Measurements from ENCODE around the gene AKAP5. TPM values are rescaled to one million over a fixed set of nuclear protein-coding genes. Genes with fewer than 3 reads are reported as not detected.

The AKAP5 gene
- total RNA-seq, 6 experiments from 2014 or later, result 0.94 to 1.3 (median 1.2) TPM

DNA sequence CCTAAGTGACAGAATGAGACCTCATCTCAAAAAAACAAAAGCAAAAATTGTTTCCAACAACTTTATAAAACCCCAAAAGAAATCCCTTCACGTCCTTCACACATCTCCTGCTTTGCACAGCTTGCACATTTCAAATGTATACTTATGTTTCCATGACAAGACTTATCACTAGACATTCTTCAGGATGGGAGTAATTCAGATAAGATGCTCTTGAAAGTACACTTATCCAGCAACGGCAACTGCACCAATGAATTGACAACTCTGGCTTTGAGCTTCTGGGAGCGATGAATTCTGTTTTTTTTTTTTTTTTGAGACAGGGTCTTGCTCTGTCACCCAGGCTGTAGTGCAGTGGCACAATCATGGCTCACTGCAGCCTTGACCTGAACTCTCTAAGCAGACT is 30.8 kb upstream of the AKAP5 start:
- H3K36me3 Mint-ChIP-seq (ENCODE audit: low read depth), result peaks cover 34% of the 10 kb centered on the region

GRCh38 chr14:64438181-64438841 is 27.0 kb upstream of the AKAP5 start:
- peak overlapping the region; percentile 85 for H3K27ac Mint-ChIP-seq
- TF ChIP-seq, protein P1, sequence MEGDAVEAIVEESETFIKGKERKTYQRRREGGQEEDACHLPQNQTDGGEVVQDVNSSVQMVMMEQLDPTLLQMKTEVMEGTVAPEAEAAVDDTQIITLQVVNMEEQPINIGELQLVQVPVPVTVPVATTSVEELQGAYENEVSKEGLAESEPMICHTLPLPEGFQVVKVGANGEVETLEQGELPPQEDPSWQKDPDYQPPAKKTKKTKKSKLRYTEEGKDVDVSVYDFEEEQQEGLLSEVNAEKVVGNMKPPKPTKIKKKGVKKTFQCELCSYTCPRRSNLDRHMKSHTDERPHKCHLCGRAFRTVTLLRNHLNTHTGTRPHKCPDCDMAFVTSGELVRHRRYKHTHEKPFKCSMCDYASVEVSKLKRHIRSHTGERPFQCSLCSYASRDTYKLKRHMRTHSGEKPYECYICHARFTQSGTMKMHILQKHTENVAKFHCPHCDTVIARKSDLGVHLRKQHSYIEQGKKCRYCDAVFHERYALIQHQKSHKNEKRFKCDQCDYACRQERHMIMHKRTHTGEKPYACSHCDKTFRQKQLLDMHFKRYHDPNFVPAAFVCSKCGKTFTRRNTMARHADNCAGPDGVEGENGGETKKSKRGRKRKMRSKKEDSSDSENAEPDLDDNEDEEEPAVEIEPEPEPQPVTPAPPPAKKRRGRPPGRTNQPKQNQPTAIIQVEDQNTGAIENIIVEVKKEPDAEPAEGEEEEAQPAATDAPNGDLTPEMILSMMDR (IDR thresholded peaks at IDR 0.05), result no peak
- H3K27me3 Mint-ChIP-seq (ENCODE audit: insufficient read depth), result 0 out of 2 replicates have a peak, but pooled peaks cover 2% of the 10 kb centered on the region
- no peaks in the 10 kb centered on the region for H3K9me3 Mint-ChIP-seq
- H3K36me3 Mint-ChIP-seq (ENCODE audit: low read depth), result peaks cover 37% of the 10 kb centered on the region
- peak overlapping the region; percentile 71 for H3K4me3 Mint-ChIP-seq
- peak; percentile 80 for DNase-seq
- peaks cover 41% of the 10 kb centered on the region for H3K4me1 Mint-ChIP-seq (ENCODE audit: low read depth)

More for the DNA sequence above, 30.8 kb upstream of the AKAP5 start:
- Mint-ChIP-seq H3K27ac (no peak overlapping the region), H3K4me3 (no peak overlapping the region), H3K27me3 (ENCODE audit: insufficient read depth) (0 out of 2 replicates have a peak, but pooled peaks cover 2% of the 10 kb centered on the region), H3K9me3 (no peaks in the 10 kb centered on the region), H3K4me1 (ENCODE audit: low read depth) (peaks cover 32% of the 10 kb centered on the region)
- no peak for DNase-seq
- TF ChIP-seq, protein P1 (IDR thresholded peaks at IDR 0.05), result no peak

DNA sequence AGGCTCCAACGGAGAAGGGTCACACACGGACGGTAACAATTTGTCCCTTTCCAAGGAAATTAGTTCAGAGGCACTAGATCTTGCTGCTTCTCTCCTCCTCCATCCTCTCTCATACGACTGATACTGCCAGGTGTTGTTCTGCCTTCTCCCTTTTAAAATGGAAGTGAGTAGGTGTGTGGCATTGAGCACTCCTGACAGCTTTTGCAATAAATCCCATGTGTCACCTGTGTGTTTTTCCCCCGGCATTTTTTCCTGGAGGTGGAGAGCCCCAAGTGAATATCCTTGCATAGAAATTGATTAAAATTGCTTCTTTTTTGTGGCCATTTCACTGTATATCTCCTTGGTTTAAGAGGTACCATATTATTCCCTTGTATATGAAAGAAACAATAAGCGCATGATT is 26.2 kb upstream of the AKAP5 start:
- Mint-ChIP-seq H3K27me3 (ENCODE audit: insufficient read depth) (no peaks in the 10 kb centered on the region), H3K9me3 (no peaks in the 10 kb centered on the region), H3K27ac (peak overlapping the region; percentile 85), H3K36me3 (ENCODE audit: low read depth) (peaks cover 44% of the 10 kb centered on the region), H3K4me1 (ENCODE audit: low read depth) (peaks cover 41% of the 10 kb centered on the region), H3K4me3 (peak overlapping the region; percentile 71)
- TF ChIP-seq, protein P1 (IDR thresholded peaks at IDR 0.05), result no peak
- no peak for DNase-seq

GRCh38 chr14:64440494-64440893 is 24.8 kb upstream of the AKAP5 start:
- TF ChIP-seq, protein P1 (IDR thresholded peaks at IDR 0.05), result no peak
- Mint-ChIP-seq H3K27me3 (ENCODE audit: insufficient read depth) (no peaks in the 10 kb centered on the region), H3K27ac (peak overlapping the region; percentile 24; the same call in 1 of the 2 replicates), H3K4me1 (ENCODE audit: low read depth) (peaks cover 55% of the 10 kb centered on the region), H3K36me3 (ENCODE audit: low read depth) (peaks cover 47% of the 10 kb centered on the region), H3K4me3 (peak overlapping the region; percentile 3; the same call in 1 of the 2 replicates), H3K9me3 (no peaks in the 10 kb centered on the region)
- peak; percentile 11 for DNase-seq

DNA sequence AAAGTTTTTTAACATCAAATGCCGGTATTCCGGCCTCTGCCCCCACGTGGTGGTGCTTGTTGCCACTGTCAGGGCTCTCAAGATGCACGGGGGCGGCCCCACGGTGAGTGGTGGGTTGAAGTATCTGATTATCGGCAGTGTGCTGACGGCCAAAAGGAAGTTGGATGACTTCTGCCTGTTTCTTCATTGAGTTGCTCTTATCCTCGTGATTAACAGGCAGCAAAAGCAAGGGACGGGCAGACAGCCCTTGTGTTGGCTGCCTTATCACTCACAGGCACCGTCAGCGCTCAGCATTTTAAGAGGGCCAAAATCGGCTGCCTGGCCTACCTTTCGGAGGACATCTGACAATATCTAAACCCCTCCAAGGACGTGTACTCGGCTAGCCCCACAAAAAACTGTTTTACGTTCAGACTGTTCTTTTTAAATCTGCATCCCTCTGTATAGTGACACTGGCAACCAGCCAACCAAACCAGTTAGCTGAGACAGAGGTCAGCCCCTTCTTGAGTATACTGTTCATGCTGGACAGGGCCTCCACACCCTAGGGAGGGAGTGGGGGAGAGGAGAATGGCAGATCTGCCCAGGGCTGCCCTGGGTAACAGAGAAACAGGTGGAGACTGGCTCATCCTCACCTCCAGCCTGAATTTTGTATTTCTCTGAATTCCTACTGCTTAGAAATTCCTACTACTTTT is 22.9 kb upstream of the AKAP5 start:
- H3K4me1 Mint-ChIP-seq (ENCODE audit: low read depth), result peaks cover 48% of the 10 kb centered on the region

More for the DNA sequence above, 22.9 kb upstream of the AKAP5 start:
- no peaks in the 10 kb centered on the region for H3K9me3 Mint-ChIP-seq
- H3K4me3 Mint-ChIP-seq, result no peak overlapping the region
- peaks cover 40% of the 10 kb centered on the region for H3K36me3 Mint-ChIP-seq (ENCODE audit: low read depth)
- TF ChIP-seq, protein P1 (IDR thresholded peaks at IDR 0.05), result no peak
- no peaks in the 10 kb centered on the region for H3K27me3 Mint-ChIP-seq (ENCODE audit: insufficient read depth)
- DNase-seq, result no peak
- no peak overlapping the region for H3K27ac Mint-ChIP-seq

All from HFFc6 (cell line).